Measurements from ENCODE around the gene SECISBP2.

GRCh38 chr9:89351584-89352300 lies 33.4 kb downstream of the SECISBP2 start:
- no peak for TF ChIP-seq POLR2A (IDR thresholded peaks at IDR 0.05; ENCODE audit: low read length)
- TF ChIP-seq ESRRA (IDR thresholded peaks at IDR 0.05; ENCODE audit: borderline replicate concordance, low read length), result no peak
- no peak for TF ChIP-seq CTCF (IDR thresholded peaks at IDR 0.05)
- no peak for TF ChIP-seq TP53 (CRISPR knock-in tag; IDR thresholded peaks at IDR 0.05)
- no peak for TF ChIP-seq GATA3 (IDR thresholded peaks at IDR 0.05; ENCODE audit: borderline replicate concordance)
- TF ChIP-seq MAZ (IDR thresholded peaks at IDR 0.05; ENCODE audit: borderline replicate concordance, low read depth, low read length), result no peak
- no peak for TF ChIP-seq CEBPB (IDR thresholded peaks at IDR 0.05)
- no peak for TF ChIP-seq KDM1A (IDR thresholded peaks at IDR 0.05; ENCODE audit: low read depth)
- no peak for TF ChIP-seq RFX5 (IDR thresholded peaks at IDR 0.05)
- TF ChIP-seq EP300 (IDR thresholded peaks at IDR 0.05), result no peak
- TF ChIP-seq CHD2 (IDR thresholded peaks at IDR 0.05; ENCODE audit: low read length, partially characterized antibody), result no peak
- no peak for TF ChIP-seq FOSB (CRISPR knock-in tag; IDR thresholded peaks at IDR 0.05)
- no peak for TF ChIP-seq RAD21 (conservative IDR thresholded peaks at IDR 0.05 in 1 of 2, IDR thresholded peaks at IDR 0.05 in 1 of 2)
- no peak for TF ChIP-seq KDM5A (IDR thresholded peaks at IDR 0.05)
